RWPE2 (cell line): Measurements from ENCODE around the gene FIGN.

Experiments used
- ATAC-seq: fragments of 200-7000 bp; cut with Tn5 transposase; 3 replicates; pipeline ENCODE4 v1.9.1; 2021; ENCODE audit warnings: low read depth
- DNase-seq: peaks from one replicate; pipeline ENCODE4 v3.0.0-alpha.2; 2020; ENCODE audit warnings: low spot score
- H3K27ac ChIP-seq: fragments of 450-650 bp; 2 replicates; pipeline ENCODE4 v1.5.1; 2017; ENCODE audit warnings: mild to moderate bottlenecking; ENCODE audit not compliant: poor library complexity, severe bottlenecking
- H3K27me3 ChIP-seq: fragments of 250-450 bp; sonication (Bioruptor Pico); 2 replicates; pipeline ENCODE4 v1.5.1; 2021; ENCODE audit warnings: mild to moderate bottlenecking, moderate library complexity; ENCODE audit not compliant: insufficient read depth, poor library complexity, severe bottlenecking
- H3K36me3 ChIP-seq: fragments of 250-450 bp; sonication (Bioruptor Pico); 2 replicates; pipeline ENCODE4 v1.5.1; 2020; ENCODE audit warnings: low read depth, mild to moderate bottlenecking, moderate library complexity
- H3K4me1 ChIP-seq: fragments of 250-450 bp; sonication (Bioruptor Pico); 2 replicates; pipeline ENCODE4 v1.5.1; 2021; ENCODE audit warnings: mild to moderate bottlenecking, moderate library complexity; ENCODE audit not compliant: insufficient read depth, poor library complexity, severe bottlenecking
- H3K4me3 ChIP-seq: fragments of 250-450 bp; sonication (Bioruptor Pico); 2 replicates; pipeline ENCODE4 v1.5.1; 2021; ENCODE audit warnings: mild to moderate bottlenecking, moderate library complexity; ENCODE audit not compliant: severe bottlenecking
- H3K9me3 ChIP-seq: fragments of 250-450 bp; sonication (Bioruptor Pico); 2 replicates; pipeline ENCODE4 v1.5.1; 2021; ENCODE audit warnings: mild to moderate bottlenecking, moderate library complexity; ENCODE audit not compliant: severe bottlenecking
- CTCF ChIP-seq: fragments of 450-650 bp; IDR thresholded peaks from one replicate; pipeline ENCODE4 v1.5.1; 2017; ENCODE audit warnings: mild to moderate bottlenecking, moderate library complexity; ENCODE audit not compliant: poor library complexity, severe bottlenecking

The FIGN gene

DNA sequence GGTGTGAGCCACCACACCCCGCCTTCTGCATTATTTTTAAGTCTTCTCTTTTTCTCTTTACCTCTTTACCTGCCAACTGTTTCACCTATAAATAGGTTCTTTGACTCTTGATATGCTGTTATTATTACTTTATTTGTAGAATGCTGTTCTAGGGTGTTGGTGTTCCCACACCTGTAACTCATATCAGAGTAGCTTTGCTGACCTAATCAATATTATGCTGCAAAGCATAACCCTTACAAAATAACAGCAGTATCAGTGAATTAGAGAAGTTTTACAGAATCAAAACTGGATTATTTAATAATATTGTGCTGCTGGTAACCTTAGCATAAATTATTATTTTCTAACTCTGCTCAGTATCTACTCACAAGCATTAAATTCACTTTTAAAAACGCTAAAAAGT, 161.5 kb downstream of the FIGN start:
- TF ChIP-seq CTCF, result no peak
- no peaks in the 10 kb centered on the region for H3K36me3 ChIP-seq
- no peak for ATAC-seq

DNA sequence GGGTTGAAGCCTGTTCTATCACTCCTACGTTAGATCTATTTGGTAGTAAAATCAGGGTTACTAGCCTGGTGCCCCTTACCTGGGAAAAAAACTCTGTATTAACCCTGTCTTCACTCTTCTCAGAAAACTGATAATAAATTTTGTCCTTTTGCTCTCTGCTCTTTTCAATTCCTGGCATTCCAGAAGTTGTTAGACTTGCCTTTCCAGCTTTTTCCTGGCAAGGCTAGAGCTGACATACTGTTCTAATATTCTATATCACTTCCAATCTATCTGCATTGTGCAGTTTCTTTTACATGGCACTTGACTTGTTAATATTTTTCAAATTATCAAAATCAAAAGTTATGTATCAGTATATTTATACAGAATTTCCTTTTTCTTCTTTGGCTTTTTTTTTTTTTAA, 162.2 kb downstream of the FIGN start:
- Histone ChIP-seq H3K27me3 (no peaks in the 10 kb centered on the region), H3K27ac (no peak overlapping the region), H3K4me1 (no peaks in the 10 kb centered on the region), H3K4me3 (no peak overlapping the region), H3K9me3 (no peaks in the 10 kb centered on the region), H3K36me3 (no peaks in the 10 kb centered on the region)
- ATAC-seq, result no peak
- DNase-seq, result no peak
- TF ChIP-seq CTCF, result no peak

More for the DNA sequence above, 161.5 kb downstream of the FIGN start:
- Histone ChIP-seq H3K4me3 (no peak overlapping the region), H3K9me3 (no peaks in the 10 kb centered on the region), H3K27ac (no peak overlapping the region), H3K27me3 (no peaks in the 10 kb centered on the region), H3K4me1 (no peaks in the 10 kb centered on the region)
- DNase-seq, result no peak

- DNase-seq, result no peak
- Histone ChIP-seq H3K4me1 (no peaks in the 10 kb centered on the region), H3K9me3 (no peaks in the 10 kb centered on the region), H3K27ac (no peak overlapping the region), H3K36me3 (no peaks in the 10 kb centered on the region), H3K4me3 (no peak overlapping the region), H3K27me3 (no peaks in the 10 kb centered on the region)
- no peak for TF ChIP-seq CTCF
- ATAC-seq, result no peak
These were observed 163.0 kb downstream of the FIGN start for GRCh38 chr2:163572850-163573249.

DNA sequence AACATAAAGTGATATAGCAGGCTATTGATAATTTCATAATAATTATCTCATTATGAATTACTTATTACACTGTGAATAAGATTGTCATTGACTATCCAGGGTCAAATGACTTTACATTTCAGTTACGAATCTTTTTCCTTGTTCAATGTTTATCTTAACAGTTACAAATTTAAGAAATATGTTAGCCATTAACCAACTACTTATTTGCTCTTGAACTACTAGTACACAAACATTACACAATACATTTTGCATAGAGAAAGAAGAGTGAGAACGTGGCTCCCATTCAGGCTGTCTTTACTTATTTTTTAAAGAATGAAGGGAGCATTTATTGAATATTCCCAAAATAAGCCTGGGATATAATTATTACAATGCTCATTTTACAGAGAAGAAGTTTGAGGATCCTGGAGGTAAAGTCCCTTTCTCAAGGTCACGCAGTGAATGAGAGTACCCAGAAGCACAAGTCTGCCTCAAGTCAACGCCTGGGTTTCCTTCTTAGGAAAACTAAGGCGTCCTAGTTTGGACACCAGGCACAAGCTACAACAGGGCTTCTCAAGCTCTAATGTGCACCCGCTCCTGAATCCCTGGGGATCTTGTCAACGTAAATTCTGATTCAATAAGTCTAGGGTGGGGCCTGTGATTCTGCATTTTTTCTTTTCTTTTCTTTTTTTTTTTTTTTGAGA, 164.2 kb downstream of the FIGN start:
- DNase-seq (no peak), ATAC-seq (no peak)
- TF ChIP-seq CTCF, result no peak
- no peaks in the 10 kb centered on the region for H3K27me3 ChIP-seq
- no peak overlapping the region for H3K4me3 ChIP-seq
- no peaks in the 10 kb centered on the region for H3K9me3 ChIP-seq
- H3K36me3 ChIP-seq, result no peaks in the 10 kb centered on the region
- no peaks in the 10 kb centered on the region for H3K4me1 ChIP-seq
- H3K27ac ChIP-seq, result no peak overlapping the region

DNA sequence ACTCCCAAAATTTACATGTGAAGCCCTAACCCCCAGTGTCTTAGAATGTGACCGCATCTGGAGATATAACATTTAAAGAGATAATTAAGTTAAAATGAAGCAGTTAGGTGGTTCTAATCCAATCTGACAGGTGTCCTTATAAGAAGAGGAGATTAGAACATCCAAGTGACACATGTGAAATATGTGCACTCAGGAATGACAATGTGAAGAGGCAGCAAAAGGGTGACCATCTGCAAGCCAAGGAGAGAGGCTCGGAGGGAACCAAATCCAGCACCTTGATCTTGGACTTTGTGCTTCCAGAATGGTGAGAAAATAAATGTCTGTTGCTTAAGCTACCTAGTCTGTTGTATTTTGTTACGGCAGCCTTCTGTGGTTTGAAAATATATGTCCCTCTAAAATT, 165.4 kb downstream of the FIGN start:
- Histone ChIP-seq H3K9me3 (no peaks in the 10 kb centered on the region), H3K4me3 (no peak overlapping the region), H3K27ac (no peak overlapping the region), H3K27me3 (no peaks in the 10 kb centered on the region), H3K4me1 (no peaks in the 10 kb centered on the region), H3K36me3 (no peaks in the 10 kb centered on the region)
- DNase-seq, result no peak
- no peak for ATAC-seq
- TF ChIP-seq CTCF, result no peak
